PFSK-1 (cell line): ENCODE results near the gene ZNF418.

ENCODE experiments used
- FOXP2 ChIP-seq: optimal IDR thresholded peaks from 2 replicates; pipeline ENCODE3; 2011; ENCODE audit warnings: borderline replicate concordance, control low read depth, inconsistent platforms; ENCODE audit not compliant: insufficient read depth; ENCODE audit errors: extremely low read length, extremely low read depth
- POLR2AphosphoS5 ChIP-seq: IDR thresholded peaks from 2 replicates; pipeline ENCODE4 v1.6.1; 2012; ENCODE audit warnings: low read depth, mild to moderate bottlenecking, control low read depth, low read length, moderate library complexity
- REST ChIP-seq, 2 experiments: IDR thresholded peaks; 2 replicates each; pipeline versions ENCODE4 v1.6.1 to v1.8.0; 2011 to 2012; ENCODE audit warnings: low read depth in 2 of 2, low read length in 2 of 2, control low read depth in 1 of 2, inconsistent platforms in 1 of 2, mild to moderate bottlenecking in 1 of 2, moderate library complexity in 1 of 2; ENCODE audit not compliant: insufficient read depth in 1 of 2
- SIN3A ChIP-seq: IDR thresholded peaks from 2 replicates; pipeline ENCODE4 v1.6.1; 2012; ENCODE audit warnings: mild to moderate bottlenecking, low read length, moderate library complexity, borderline replicate concordance; ENCODE audit not compliant: insufficient read depth
- TAF1 ChIP-seq: IDR thresholded peaks from 2 replicates; pipeline ENCODE4 v1.6.1; 2012; ENCODE audit warnings: low read length, control low read depth, borderline replicate concordance; ENCODE audit not compliant: insufficient read depth

- TF ChIP-seq FOXP2 (no peak), POLR2AphosphoS5 (no peak), TAF1 (no peak), SIN3A (no peak), REST (IDR thresholded peaks at IDR 0.05; ENCODE audit: insufficient read depth in 1 of 2, low read depth in 2 of 2, low read length in 2 of 2) (no peak)
Measured at GRCh38 chr19:57949702-57950101, 14.5 kb upstream of the ZNF418 start.
